Ammon's horn (tissue), 1 donor: Measurements from ENCODE around the gene FRAT2.
A peak's percentile ranks its signal among the peaks of the same experiment; 100 is the strongest.
"Not testable (repeated sequence)": the region's sequence is repeated elsewhere in the genome, so short reads cannot be mapped to it uniquely, and the experiment has no call there.

Experiments used
- DNase-seq: peaks from one replicate; pipeline ENCODE4 v3.0.0-alpha.2; 2016; ENCODE audit warnings: low spot score

The FRAT2 gene

DNA sequence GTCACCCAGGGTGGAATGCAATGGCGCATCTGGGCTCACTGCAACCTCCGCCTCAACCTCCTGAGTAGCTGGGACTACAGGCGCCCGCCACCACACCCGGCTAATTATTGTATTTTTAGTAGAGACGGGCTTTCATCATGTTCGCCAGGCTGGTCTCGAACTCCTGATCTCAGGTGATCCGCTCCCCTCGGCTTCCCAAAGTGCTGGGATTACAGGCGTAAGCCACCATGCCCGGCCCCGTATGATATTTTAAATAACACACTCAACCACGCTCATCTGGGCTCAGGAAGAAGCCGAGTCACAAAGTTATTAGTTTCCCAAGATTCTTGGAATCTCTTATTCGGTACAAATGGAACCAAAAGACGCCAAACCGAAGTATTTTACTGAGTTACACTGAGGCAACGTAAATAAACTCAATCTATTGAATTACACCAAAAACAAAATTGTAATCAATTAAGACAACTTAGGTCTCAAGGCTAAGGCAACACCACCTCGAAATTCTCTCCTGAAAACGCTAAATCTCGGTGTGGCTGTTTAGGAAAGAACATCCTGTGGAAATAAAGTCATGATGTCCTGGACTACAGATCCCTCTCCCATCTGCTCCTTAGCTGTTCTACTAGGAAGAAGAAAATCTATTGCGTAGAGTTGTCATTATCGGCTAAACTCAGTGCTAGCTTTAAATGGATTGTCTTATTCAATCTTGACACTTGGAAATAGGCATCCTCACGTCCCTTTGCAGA lies 43.0 kb downstream of the FRAT2 start:
- peak; percentile 9 for DNase-seq

DNA sequence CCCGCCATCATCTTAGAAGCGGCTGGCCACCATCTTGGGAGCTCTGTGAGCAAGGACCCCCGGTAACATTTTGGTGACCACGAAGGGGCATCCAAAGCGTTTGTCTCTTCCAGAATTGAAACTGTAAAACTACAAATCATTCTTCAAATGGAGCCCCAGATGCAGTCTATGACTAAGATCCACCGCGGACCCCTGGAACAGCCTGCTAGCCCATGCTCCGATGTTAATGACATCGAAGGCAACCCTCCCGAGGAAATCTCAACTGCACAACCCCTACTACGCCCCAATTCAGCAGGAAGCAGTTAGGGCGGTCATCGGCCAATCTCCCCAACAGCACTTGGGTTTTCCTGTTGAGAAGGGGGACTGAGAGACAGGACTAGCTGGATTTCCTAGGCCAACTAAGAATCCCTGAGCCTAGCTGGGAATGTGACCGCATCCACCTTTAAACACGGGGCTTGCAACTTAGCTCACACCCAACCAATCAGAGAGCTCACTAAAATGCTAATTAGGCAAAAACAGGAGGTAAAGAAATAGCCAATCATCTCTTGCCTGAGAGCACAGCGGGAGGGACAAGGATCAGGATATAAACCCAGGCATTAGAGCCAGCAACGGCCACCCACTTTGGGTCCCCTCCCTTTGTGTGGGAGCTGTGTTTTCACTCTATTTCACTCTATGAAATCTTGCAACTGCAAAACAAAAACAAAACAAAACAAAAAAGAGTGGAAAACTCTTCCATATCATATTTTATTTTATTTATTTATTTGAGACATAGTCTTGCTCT lies 43.8 kb downstream of the FRAT2 start:
- not testable (repeated sequence) for DNase-seq

DNA sequence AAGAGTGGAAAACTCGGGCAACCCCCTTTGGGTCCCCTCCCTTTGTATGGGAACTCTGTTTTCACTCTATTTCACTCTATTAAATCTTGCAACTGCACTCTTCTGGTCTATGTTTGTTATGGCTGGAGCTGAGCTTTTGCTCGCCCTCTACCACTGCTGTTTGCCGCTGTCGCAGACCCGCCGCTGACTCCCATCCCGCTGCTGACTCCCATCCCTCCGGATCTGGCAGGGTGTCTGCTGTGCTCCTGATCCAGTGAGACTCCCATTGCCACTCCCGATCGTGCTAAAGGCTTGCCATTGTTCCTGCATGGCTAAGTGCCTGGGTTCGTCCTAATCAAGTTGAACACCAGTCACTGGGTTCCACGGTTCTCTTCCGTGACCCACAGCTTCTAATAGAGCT lies 44.5 kb downstream of the FRAT2 start:
- not testable (repeated sequence) for DNase-seq
